ENCODE results near the gene HJURP. TPM values are rescaled to one million over a fixed set of nuclear protein-coding genes. Genes with fewer than 3 reads are reported as not detected.

Gene HJURP
- total RNA-seq, 1 donor from 2014 or later: 8.2 TPM

- Mint-ChIP-seq H3K9me3 (ENCODE audit: low read depth) (no peaks in the 10 kb centered on the region), H3K36me3 (ENCODE audit: low read depth) (no peaks in the 10 kb centered on the region), H3K27me3 (ENCODE audit: low read depth) (peaks cover 8% of the 10 kb centered on the region), H3K4me1 (ENCODE audit: low read depth) (no peaks in the 10 kb centered on the region), H3K27ac (ENCODE audit: unreplicated experiment) (no peak overlapping the region), H3K4me3 (ENCODE audit: unreplicated experiment) (no peak overlapping the region)
- TF ChIP-seq CTCF (IDR thresholded peaks at IDR 0.05): no peak
- DNase-seq (ENCODE audit: low spot score): no peak
Observed at GRCh38 chr2:233792720-233793119, 61.6 kb downstream of the HJURP start.

GRCh38 chr2:233791883-233792329, 62.4 kb downstream of the HJURP start:
- Mint-ChIP-seq H3K9me3 (ENCODE audit: low read depth) (no peaks in the 10 kb centered on the region), H3K4me3 (ENCODE audit: unreplicated experiment) (no peak overlapping the region), H3K27ac (ENCODE audit: unreplicated experiment) (no peak overlapping the region), H3K27me3 (ENCODE audit: low read depth) (peaks cover 6% of the 10 kb centered on the region), H3K4me1 (ENCODE audit: low read depth) (no peaks in the 10 kb centered on the region), H3K36me3 (ENCODE audit: low read depth) (no peaks in the 10 kb centered on the region)
- TF ChIP-seq CTCF (IDR thresholded peaks at IDR 0.05): no peak
- no peak for DNase-seq (ENCODE audit: low spot score)

GRCh38 chr2:233791151-233791882, 63.0 kb downstream of the HJURP start:
- DNase-seq (ENCODE audit: low spot score): no peak
- H3K27ac Mint-ChIP-seq (ENCODE audit: unreplicated experiment): no peak overlapping the region
- no peaks in the 10 kb centered on the region for H3K4me1 Mint-ChIP-seq (ENCODE audit: low read depth)
- TF ChIP-seq CTCF (IDR thresholded peaks at IDR 0.05): no peak
- peaks cover 6% of the 10 kb centered on the region for H3K27me3 Mint-ChIP-seq (ENCODE audit: low read depth)
- H3K36me3 Mint-ChIP-seq (ENCODE audit: low read depth): no peaks in the 10 kb centered on the region
- peaks cover under 1% of the 10 kb centered on the region for H3K9me3 Mint-ChIP-seq (ENCODE audit: low read depth)
- H3K4me3 Mint-ChIP-seq (ENCODE audit: unreplicated experiment): no peak overlapping the region

- no peak overlapping the region for H3K4me3 Mint-ChIP-seq (ENCODE audit: unreplicated experiment)
- peaks cover 6% of the 10 kb centered on the region for H3K27me3 Mint-ChIP-seq (ENCODE audit: low read depth)
- H3K9me3 Mint-ChIP-seq (ENCODE audit: low read depth): peaks cover 5% of the 10 kb centered on the region
- no peaks in the 10 kb centered on the region for H3K36me3 Mint-ChIP-seq (ENCODE audit: low read depth)
- no peak for TF ChIP-seq CTCF (IDR thresholded peaks at IDR 0.05)
- no peaks in the 10 kb centered on the region for H3K4me1 Mint-ChIP-seq (ENCODE audit: low read depth)
- no peak overlapping the region for H3K27ac Mint-ChIP-seq (ENCODE audit: unreplicated experiment)
- no peak for DNase-seq (ENCODE audit: low spot score)
Observed at GRCh38 chr2:233789554-233789953, 64.8 kb downstream of the HJURP start.

Other genes starting within 250 kb of the HJURP start
- not detected in 3 replicates for gene UGT1A8, start 236.9 kb downstream of the HJURP start, total RNA-seq
- not detected in 3 replicates for gene UGT1A10, start 218.1 kb downstream of the HJURP start, total RNA-seq
- 0.10 TPM in 1 of 3 replicates, not detected in the others for gene UGT1A9, start 182.6 kb downstream of the HJURP start, total RNA-seq
- gene UGT1A7, start 172.6 kb downstream of the HJURP start, total RNA-seq: 0.12 to 0.23 TPM in 2 of 3 replicates, not detected in the other
- gene UGT1A6, start 161.6 kb downstream of the HJURP start, total RNA-seq: 0.17 TPM in 1 of 3 replicates, not detected in the others
- gene UGT1A5, start 141.6 kb downstream of the HJURP start, total RNA-seq: not detected in 3 replicates
- not detected in 3 replicates for gene UGT1A4, start 135.8 kb downstream of the HJURP start, total RNA-seq
- not detected in 3 replicates for gene UGT1A3, start 125.5 kb downstream of the HJURP start, total RNA-seq
- not detected in 3 replicates for gene UGT1A1, start 94.3 kb downstream of the HJURP start, total RNA-seq
- not detected in 3 replicates for gene MROH2A, start 76.2 kb downstream of the HJURP start, total RNA-seq
- gene TRPM8, start 62.8 kb upstream of the HJURP start, total RNA-seq: 0.15 TPM in 1 of 3 replicates, not detected in the others
- gene SPP2, start 196.2 kb upstream of the HJURP start, total RNA-seq: not detected in 3 replicates